GM23248 (cell line): ENCODE measurements around the gene PCDHGA1. TPM values are rescaled to one million over a fixed set of nuclear protein-coding genes. Genes with fewer than 3 reads are reported as not detected.
A peak's percentile ranks its signal among the peaks of the same experiment; 100 is the strongest.

Experiments used
- DNase-seq: peaks from one replicate; pipeline ENCODE4 v3.0.0-alpha.2; 2015
- H2AFZ ChIP-seq: fragments of 200-600 bp; sonication (generic); 2 replicates; pipeline ENCODE4 v1.6.1; 2016; ENCODE audit warnings: antibody characterized with exemption
- H3F3A ChIP-seq: fragments of 200-600 bp; sonication (generic); 2 replicates; pipeline ENCODE4 v1.6.1; 2016; ENCODE audit warnings: mild to moderate bottlenecking, antibody characterized with exemption, mixed run types; ENCODE audit not compliant: insufficient read depth
- H3K27ac ChIP-seq: fragments of 200-600 bp; sonication (generic); 2 replicates; pipeline ENCODE4 v1.5.1; 2016; ENCODE audit warnings: mild to moderate bottlenecking
- H3K27me3 ChIP-seq: fragments of 200-600 bp; sonication (generic); replicated peaks from 2 replicates; pipeline ENCODE4 v1.6.1; 2016; ENCODE audit warnings: mild to moderate bottlenecking; ENCODE audit not compliant: insufficient read depth
- H3K36me3 ChIP-seq: fragments of 200-600 bp; sonication (generic); 2 replicates; pipeline ENCODE4 v1.6.1; 2016; ENCODE audit warnings: low read depth, mild to moderate bottlenecking
- H3K4me1 ChIP-seq: fragments of 200-600 bp; sonication (generic); 2 replicates; pipeline ENCODE4 v1.6.1; 2016; ENCODE audit warnings: mild to moderate bottlenecking; ENCODE audit not compliant: insufficient read depth
- H3K4me2 ChIP-seq: fragments of 200-600 bp; sonication (generic); one replicate; pipeline ENCODE4 v1.6.1; 2016; ENCODE audit warnings: mild to moderate bottlenecking; ENCODE audit not compliant: unreplicated experiment
- H3K4me3 ChIP-seq: fragments of 200-600 bp; sonication (generic); 2 replicates; pipeline ENCODE4 v1.5.1; 2016; ENCODE audit warnings: mild to moderate bottlenecking
- H3K79me2 ChIP-seq: fragments of 200-600 bp; sonication (generic); 2 replicates; pipeline ENCODE4 v1.6.1; 2016; ENCODE audit warnings: mild to moderate bottlenecking; ENCODE audit not compliant: insufficient read depth
- H3K9ac ChIP-seq: fragments of 200-600 bp; sonication (generic); 2 replicates; pipeline ENCODE4 v1.6.1; 2016; ENCODE audit warnings: mild to moderate bottlenecking
- H3K9me2 ChIP-seq: fragments of 200-600 bp; sonication (generic); 2 replicates; pipeline ENCODE4 v1.6.1; 2016; ENCODE audit warnings: mixed run types, mild to moderate bottlenecking, moderate library complexity; ENCODE audit not compliant: insufficient read depth
- H3K9me3 ChIP-seq: fragments of 200-600 bp; sonication (generic); one replicate; pipeline ENCODE4 v1.6.1; 2017; ENCODE audit warnings: low read depth
- H4K20me1 ChIP-seq: fragments of 200-600 bp; sonication (generic); 2 replicates; pipeline ENCODE4 v1.6.0; 2016; ENCODE audit not compliant: insufficient read depth
- EZH2 ChIP-seq: fragments of 200-600 bp; sonication (generic); IDR thresholded peaks from 2 replicates; pipeline ENCODE4 v1.6.1; 2018; ENCODE audit warnings: antibody characterized with exemption, mild to moderate bottlenecking; ENCODE audit not compliant: insufficient read depth, poor library complexity, severe bottlenecking
- EZH2phosphoT487 ChIP-seq: fragments of 200-600 bp; sonication (generic); IDR thresholded peaks from 2 replicates; pipeline ENCODE4 v1.6.1; 2018; ENCODE audit warnings: antibody characterized with exemption, moderate library complexity, mild to moderate bottlenecking, low read depth; ENCODE audit not compliant: insufficient read depth
- WGBS, 2 experiments: methylation state at CpG; one replicate each; pipeline ENCODE4 v1.1.6; 2015 to 2017; ENCODE audit warnings: low lambda C conversion rate in 2 of 2, low coverage in 1 of 2; ENCODE audit errors: missing lambda C conversion rate in 2 of 2; 5-methylcytosine and 5-hydroxymethylcytosine counted together
- in situ Hi-C: fragments of 300-500 bp; cut with MboI; formaldehyde crosslinking; loops from 2 replicates; pipeline ENCODE4 v1.15.0; 2020
- polyA plus RNA-seq: library from polyadenylated mRNA; unstranded; fragments of >200 nt; fragmentation: Nextera tagmentation; extraction: Ambion mirVana; gene quantifications from 2 replicates; pipeline ENCODE4 v1.2.1, GENCODE V29; 2016
- total RNA-seq: library from RNA; depleted of rRNA; stranded (reverse); fragments of >200 nt; shearing (Covaris generic); gene quantifications from 2 replicates; pipeline ENCODE4 v1.2.3, GENCODE V29; 2014

The PCDHGA1 gene
- total and polyA plus RNA-seq, 2 experiments from 2014 or later, result 0.63 to 1.8 TPM

DNA sequence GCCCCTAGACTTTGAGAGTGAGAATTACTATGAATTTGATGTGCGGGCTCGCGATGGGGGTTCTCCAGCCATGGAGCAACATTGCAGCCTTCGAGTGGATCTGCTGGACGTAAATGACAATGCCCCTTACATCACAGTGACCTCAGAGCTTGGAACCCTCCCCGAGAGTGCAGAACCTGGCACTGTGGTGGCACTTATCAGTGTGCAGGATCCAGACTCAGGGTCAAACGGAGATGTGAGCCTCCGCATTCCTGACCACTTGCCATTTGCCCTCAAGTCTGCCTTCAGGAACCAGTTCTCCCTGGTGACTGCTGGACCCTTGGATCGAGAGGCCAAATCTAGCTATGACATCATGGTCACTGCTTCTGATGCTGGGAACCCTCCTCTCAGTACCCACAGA lies 155.8 kb downstream of the PCDHGA1 start:
- in situ Hi-C loops, result no loop called here
- no peaks in the 10 kb centered on the region for H3K36me3 ChIP-seq

DNA sequence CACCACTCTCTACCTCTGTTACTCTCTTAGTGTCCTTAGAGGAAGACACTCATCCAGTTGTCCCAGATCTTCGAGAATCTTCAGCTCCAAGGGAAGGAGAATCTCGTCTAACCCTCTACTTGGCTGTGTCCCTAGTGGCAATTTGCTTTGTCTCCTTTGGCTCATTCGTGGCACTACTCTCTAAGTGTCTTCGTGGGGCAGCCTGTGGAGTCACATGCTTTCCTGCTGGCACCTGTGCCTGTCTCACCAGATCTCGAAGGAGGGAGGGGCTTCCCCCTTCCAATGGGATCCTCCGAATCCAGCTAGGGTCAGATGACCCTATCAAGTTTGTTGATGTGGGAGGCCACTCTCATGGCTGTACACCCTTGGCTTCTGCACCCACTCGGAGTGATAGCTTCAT lies 156.8 kb downstream of the PCDHGA1 start:
- Histone ChIP-seq H3K9ac (no peak overlapping the region), H3K79me2 (peaks cover 86% of the 10 kb centered on the region), H2AFZ (no peak overlapping the region), H3K27ac (no peak overlapping the region), H3K4me3 (no peak overlapping the region), H4K20me1 (no peaks in the 10 kb centered on the region), H3K4me2 (no peak overlapping the region), H3K9me2 (no peaks in the 10 kb centered on the region), H3K27me3 (no peaks in the 10 kb centered on the region), H3K36me3 (no peaks in the 10 kb centered on the region), H3K9me3 (no peaks in the 10 kb centered on the region), H3F3A (peaks cover 36% of the 10 kb centered on the region), H3K4me1 (peaks cover 40% of the 10 kb centered on the region)
- TF ChIP-seq EZH2, result no peak
- TF ChIP-seq EZH2phosphoT487, result no peak
- no peak for DNase-seq
- in situ Hi-C loops, result no loop called here
- 75 to 78% methylated on average over 7 of the region's 7 CpGs for WGBS, 2 experiments

More for the DNA sequence above, 155.8 kb downstream of the PCDHGA1 start:
- no peak overlapping the region for H3K4me2 ChIP-seq
- peaks cover 40% of the 10 kb centered on the region for H3K4me1 ChIP-seq
- no peak overlapping the region for H2AFZ ChIP-seq
- H4K20me1 ChIP-seq, result no peaks in the 10 kb centered on the region
- H3K4me3 ChIP-seq, result no peak overlapping the region
- DNase-seq, result no peak
- H3K27me3 ChIP-seq, result no peaks in the 10 kb centered on the region
- no peaks in the 10 kb centered on the region for H3K9me2 ChIP-seq
- TF ChIP-seq EZH2phosphoT487 (no peak), EZH2 (no peak)
- H3K9me3 ChIP-seq, result no peaks in the 10 kb centered on the region
- no peak overlapping the region for H3K9ac ChIP-seq
- peaks cover 86% of the 10 kb centered on the region for H3K79me2 ChIP-seq
- 94 to 96% methylated on average over 9 of the region's 9 CpGs for WGBS, 2 experiments
- no peak overlapping the region for H3K27ac ChIP-seq
- peaks cover 36% of the 10 kb centered on the region for H3F3A ChIP-seq

DNA sequence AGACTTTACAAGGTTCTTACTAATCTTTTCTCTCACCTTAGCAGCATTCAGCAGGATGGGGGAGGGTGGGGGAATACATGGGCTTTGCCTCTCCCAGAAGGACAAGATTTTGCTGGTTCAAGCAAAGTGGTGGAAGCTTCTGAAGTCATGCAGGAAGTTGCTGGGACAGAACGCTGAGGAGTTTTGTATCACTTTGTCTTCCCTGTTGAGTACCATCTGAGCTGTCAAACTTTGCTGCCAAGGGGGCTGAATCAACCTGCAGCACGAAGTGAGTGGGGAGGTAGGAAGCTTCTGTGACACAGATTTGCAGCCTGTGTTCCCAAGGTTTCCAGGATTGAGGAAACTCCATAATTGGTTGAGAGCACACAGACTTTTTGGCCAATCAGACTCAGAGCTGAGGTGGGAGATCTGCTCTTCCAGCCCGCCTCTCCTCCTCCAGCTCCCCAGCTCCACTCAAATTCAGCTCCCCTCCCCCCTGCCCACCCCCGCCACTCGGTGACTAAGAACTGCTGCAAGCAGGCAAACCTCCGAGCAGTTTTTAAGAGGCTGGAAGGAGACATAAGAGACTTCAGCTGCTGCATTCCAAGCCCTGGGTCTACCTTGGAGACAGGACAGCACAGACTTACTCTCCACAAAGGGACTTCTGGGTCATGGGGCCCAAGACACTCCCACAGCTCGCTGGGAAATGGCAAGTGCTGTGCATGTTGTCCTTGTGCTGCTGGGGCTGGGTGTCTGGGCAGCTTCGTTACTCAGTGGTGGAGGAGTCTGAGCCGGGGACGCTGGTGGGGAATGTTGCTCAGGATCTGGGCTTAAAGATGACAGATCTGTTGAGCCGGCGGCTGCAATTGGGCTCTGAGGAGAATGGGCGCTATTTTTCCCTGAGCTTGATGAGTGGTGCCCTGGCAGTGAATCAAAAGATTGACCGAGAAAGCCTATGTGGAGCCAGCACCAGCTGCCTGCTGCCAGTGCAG lies 158.6 kb downstream of the PCDHGA1 start, which contains the start of gene PCDHGC5:
Gene PCDHGC5 (plus strand): TSS at position 491 of the 971 bp plus-strand sequence. CDS start 160 bp downstream, at position 651.
- H3K9me2 ChIP-seq, result no peaks in the 10 kb centered on the region
- no peaks in the 10 kb centered on the region for H3K9me3 ChIP-seq
- H3K79me2 ChIP-seq, result peaks cover 86% of the 10 kb centered on the region
- TF ChIP-seq EZH2phosphoT487, result no peak
- no peak for TF ChIP-seq EZH2
- H3K4me2 ChIP-seq, result peak within 1 kb of the TSS; percentile 78
- H3K4me1 ChIP-seq, result peaks cover 44% of the 10 kb centered on the region
- H3K27me3 ChIP-seq, result no peaks in the 10 kb centered on the region
- H3K4me3 ChIP-seq, result peak within 1 kb of the TSS; percentile 60
- no peaks in the 10 kb centered on the region for H4K20me1 ChIP-seq
- DNase-seq, result peak; percentile 88
- H3K9ac ChIP-seq, result peak within 1 kb of the TSS; percentile 55
- 10 to 15% methylated on average over 12 to 14 of the region's 14 CpGs for WGBS, 2 experiments
- peak within 1 kb of the TSS; percentile 79 for H3K27ac ChIP-seq
- in situ Hi-C loops, result no loop called here
- no peaks in the 10 kb centered on the region for H3K36me3 ChIP-seq
- H3F3A ChIP-seq, result peaks cover 36% of the 10 kb centered on the region
- H2AFZ ChIP-seq, result no peak within 1 kb of the TSS

DNA sequence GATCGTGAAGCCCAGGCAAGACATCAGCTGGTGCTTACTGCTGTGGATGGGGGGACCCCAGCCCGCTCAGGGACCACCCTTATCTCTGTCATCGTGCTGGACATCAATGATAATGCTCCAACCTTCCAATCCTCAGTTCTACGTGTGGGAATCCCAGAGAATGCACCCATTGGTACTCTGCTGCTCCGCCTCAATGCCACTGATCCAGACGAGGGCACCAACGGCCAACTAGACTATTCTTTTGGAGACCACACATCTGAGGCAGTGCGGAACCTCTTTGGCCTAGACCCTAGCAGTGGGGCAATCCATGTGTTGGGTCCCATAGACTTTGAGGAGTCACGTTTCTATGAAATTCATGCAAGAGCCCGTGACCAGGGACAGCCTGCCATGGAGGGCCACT lies 159.5 kb downstream of the PCDHGA1 start:
- H3K79me2 ChIP-seq, result peaks cover 84% of the 10 kb centered on the region
- H3K9me3 ChIP-seq, result no peaks in the 10 kb centered on the region
- H3K27me3 ChIP-seq, result no peaks in the 10 kb centered on the region
- H3K9me2 ChIP-seq, result no peaks in the 10 kb centered on the region
- H2AFZ ChIP-seq, result no peak overlapping the region
- no peaks in the 10 kb centered on the region for H4K20me1 ChIP-seq
- peak overlapping the region; percentile 60; the same call in 1 of the 2 replicates for H3K4me3 ChIP-seq
- no peaks in the 10 kb centered on the region for H3K36me3 ChIP-seq
- H3K4me2 ChIP-seq, result peak overlapping the region; percentile 78
- TF ChIP-seq EZH2 (no peak), EZH2phosphoT487 (no peak)
- peak overlapping the region; percentile 55; the same call in 1 of the 2 replicates for H3K9ac ChIP-seq
- peak overlapping the region; percentile 79 for H3K27ac ChIP-seq
- H3K4me1 ChIP-seq, result peaks cover 43% of the 10 kb centered on the region
- in situ Hi-C loops, result no loop called here
- peaks cover 36% of the 10 kb centered on the region for H3F3A ChIP-seq
- DNase-seq, result no peak
- 91 to 95% methylated on average over 10 of the region's 10 CpGs for WGBS, 2 experiments
